Ovary (tissue), 9 donors: ENCODE measurements around the gene KIF26A. TPM values are rescaled to one million over a fixed set of nuclear protein-coding genes. Genes with fewer than 3 reads are reported as not detected.
A peak's percentile ranks its signal among the peaks of the same experiment; 100 is the strongest.

Source experiments
- DNase-seq, 5 donors: peaks; one replicate each; pipeline ENCODE4 v3.0.0-alpha.2; 2019 to 2020
- H3K27ac ChIP-seq, 2 donors: fragments of 200-600 bp; one replicate each; pipeline versions ENCODE4 v1.5.1 to v1.8.0; 2019 to 2022
- H3K27me3 ChIP-seq: fragments of 200-600 bp; one replicate; pipeline ENCODE4 v1.8.0; 2022
- H3K36me3 ChIP-seq: fragments of 200-600 bp; sonication (generic); one replicate; pipeline ENCODE4 v1.5.1; 2019
- H3K4me1 ChIP-seq: one replicate; pipeline ENCODE4 v1.8.1; 2013; ENCODE audit warnings: mild to moderate bottlenecking, moderate library complexity; ENCODE audit not compliant: insufficient read depth
- H3K4me3 ChIP-seq: fragments of 200-600 bp; sonication (generic); one replicate; pipeline ENCODE4 v1.5.1; 2017
- H3K9me3 ChIP-seq, 2 donors: fragments of 200-600 bp in 1 of 2; sonication (generic) in 1 of 2; one replicate each; pipeline versions ENCODE4 v1.5.1 to v1.8.1; 2013 to 2019; ENCODE audit warnings: mild to moderate bottlenecking in 1 of 2, moderate library complexity in 1 of 2
- CTCF ChIP-seq, 3 donors: fragments of 450-650 bp in 2 of 3; fragments of 200-600 bp in 1 of 3; IDR thresholded peaks; one replicate each; pipeline versions ENCODE4 v1.5.1 to v1.8.0; 2016 to 2022; ENCODE audit warnings: antibody characterized with exemption in 3 of 3, mild to moderate bottlenecking in 1 of 3
- EP300 ChIP-seq: sonication (generic); formaldehyde crosslinking; IDR thresholded peaks from one replicate; pipeline ENCODE4 v1.6.1; 2017; ENCODE audit warnings: antibody characterized with exemption
- POLR2A ChIP-seq: fragments of 450-650 bp; IDR thresholded peaks from one replicate; pipeline ENCODE4 v1.6.1; 2017; ENCODE audit warnings: antibody characterized with exemption, mild to moderate bottlenecking, moderate library complexity
- WGBS, 3 donors: extraction: QIAGEN DNeasy Blood & Tissue Kit in 1 of 3; methylation state at CpG; one replicate each; pipeline versions ENCODE4 v1.1.5 to v1.1.7; 2013 to 2017; 5-methylcytosine and 5-hydroxymethylcytosine counted together
- intact Hi-C, 4 donors: fragments of 100-400 bp; cut with DNase I; formaldehyde crosslinking; loops; one replicate each; pipeline versions ENCODE4 v1.11.0 to v1.15.1; 2022 to 2023
- polyA plus RNA-seq, 2 donors: library from polyadenylated mRNA; stranded (reverse); fragments of 200-250 nt in 1 of 2; fragments of 350-450 nt in 1 of 2; fragmentation: Illumina TruSeq in 1 of 2; extraction: RNeasy Lipid Tissue Mini Kit (QIAGEN cat#74804) in 1 of 2; gene quantifications; one replicate each; pipeline ENCODE4 v1.2.3, GENCODE V29; 2013 to 2014
- total RNA-seq, 7 donors: library from RNA; depleted of rRNA in 2 of 7; stranded (reverse); fragments of >200 nt in 2 of 7; fragmentation: NEBNext Ultra II Directional in 3 of 7; extraction: Animal tissue kit (Norgen Biotek cat#: 25700) in 3 of 7; gene quantifications; one replicate each; pipeline versions ENCODE4 v1.1.0 to v1.2.4, GENCODE V29; 2016 to 2023
- donor health status: DM: no; HTN: no; CAD: no; lungs with moderate emphysema.
- donor health status: DM: no; HTN: no; CAD: no.
- donor health status: Bipolar disorder and iron deficiency.
- donor health status: DM: yes; HTN: yes; CAD: no.
- donor health status: DM: no; HTN: no; CAD: no.
- donor health status: DM: yes; HTN: yes; CAD: no.

The KIF26A gene
- total and polyA plus RNA-seq, 9 donors = 0.32 to 16.8 (median 5.8) TPM

GRCh38 chr14:104113631-104114420 lies 24.6 kb upstream of the KIF26A start:
- Histone ChIP-seq H3K4me3 (no peak overlapping the region), H3K4me1 (peaks cover 2% of the 10 kb centered on the region), H3K36me3 (no peaks in the 10 kb centered on the region), H3K27me3 (peaks cover 8% of the 10 kb centered on the region), H3K9me3 (no peaks in the 10 kb centered on the region), H3K27ac (no peak overlapping the region)
- DNase-seq = peak; percentile 7 to 32 (median 17)
- intact Hi-C loops = no loop called here
- TF ChIP-seq CTCF (IDR thresholded peaks at IDR 0.05) = no peak
- no peak for TF ChIP-seq POLR2A
- TF ChIP-seq EP300 = no peak
- WGBS, 3 donors = 60 to 68% (median 66%) methylated on average over 22 to 23 of the region's 23 CpGs

GRCh38 chr14:104114421-104115130 lies 23.8 kb upstream of the KIF26A start:
- no peaks in the 10 kb centered on the region for H3K9me3 ChIP-seq
- no peak overlapping the region for H3K4me3 ChIP-seq
- no peak for TF ChIP-seq EP300
- no peak for TF ChIP-seq CTCF (IDR thresholded peaks at IDR 0.05)
- no peak for TF ChIP-seq POLR2A
- no peaks in the 10 kb centered on the region for H3K36me3 ChIP-seq
- intact Hi-C loops = no loop called here
- peak in 2 of 5 donors; percentile 7 to 16 for DNase-seq
- H3K27ac ChIP-seq = no peak overlapping the region
- H3K27me3 ChIP-seq = peaks cover 8% of the 10 kb centered on the region
- peaks cover 2% of the 10 kb centered on the region for H3K4me1 ChIP-seq
- 75 to 80% (median 79%) methylated on average over 26 of the region's 26 CpGs for WGBS, 3 donors

GRCh38 chr14:104115131-104115600 lies 23.2 kb upstream of the KIF26A start:
- TF ChIP-seq EP300 (no peak), POLR2A (no peak), CTCF (IDR thresholded peaks at IDR 0.05) (no peak)
- intact Hi-C loops = no loop called here
- H3K4me3 ChIP-seq = no peak overlapping the region
- peaks cover 2% of the 10 kb centered on the region for H3K4me1 ChIP-seq
- H3K36me3 ChIP-seq = no peaks in the 10 kb centered on the region
- DNase-seq = peak in 1 of 5 donors; percentile 8
- peaks cover 8% of the 10 kb centered on the region for H3K27me3 ChIP-seq
- WGBS, 3 donors = 78 to 85% (median 84%) methylated on average over 11 of the region's 11 CpGs
- no peak overlapping the region for H3K27ac ChIP-seq
- no peaks in the 10 kb centered on the region for H3K9me3 ChIP-seq

GRCh38 chr14:104115691-104116287 lies 22.6 kb upstream of the KIF26A start:
- DNase-seq = peak in 1 of 5 donors; percentile 7
- TF ChIP-seq EP300 (no peak), POLR2A (no peak), CTCF (IDR thresholded peaks at IDR 0.05) (no peak)
- H3K4me1 ChIP-seq = peaks cover 2% of the 10 kb centered on the region
- peaks cover 8% of the 10 kb centered on the region for H3K27me3 ChIP-seq
- intact Hi-C loops = no loop called here
- no peaks in the 10 kb centered on the region for H3K9me3 ChIP-seq
- no peak overlapping the region for H3K27ac ChIP-seq
- no peaks in the 10 kb centered on the region for H3K36me3 ChIP-seq
- 85 to 88% (median 86%) methylated on average over 9 of the region's 9 CpGs for WGBS, 3 donors
- no peak overlapping the region for H3K4me3 ChIP-seq
